NCI-H2171 treated with DMSO at 0.1 percent for 48 hours (cell line): ENCODE measurements around the gene ASB2.
A peak's percentile ranks its signal among the peaks of the same experiment; 100 is the strongest.

Experiments
- DNase-seq: peaks from one replicate; lab custom pipeline; 2025; lab: John Stamatoyannopoulos, UW

Gene ASB2

DNA sequence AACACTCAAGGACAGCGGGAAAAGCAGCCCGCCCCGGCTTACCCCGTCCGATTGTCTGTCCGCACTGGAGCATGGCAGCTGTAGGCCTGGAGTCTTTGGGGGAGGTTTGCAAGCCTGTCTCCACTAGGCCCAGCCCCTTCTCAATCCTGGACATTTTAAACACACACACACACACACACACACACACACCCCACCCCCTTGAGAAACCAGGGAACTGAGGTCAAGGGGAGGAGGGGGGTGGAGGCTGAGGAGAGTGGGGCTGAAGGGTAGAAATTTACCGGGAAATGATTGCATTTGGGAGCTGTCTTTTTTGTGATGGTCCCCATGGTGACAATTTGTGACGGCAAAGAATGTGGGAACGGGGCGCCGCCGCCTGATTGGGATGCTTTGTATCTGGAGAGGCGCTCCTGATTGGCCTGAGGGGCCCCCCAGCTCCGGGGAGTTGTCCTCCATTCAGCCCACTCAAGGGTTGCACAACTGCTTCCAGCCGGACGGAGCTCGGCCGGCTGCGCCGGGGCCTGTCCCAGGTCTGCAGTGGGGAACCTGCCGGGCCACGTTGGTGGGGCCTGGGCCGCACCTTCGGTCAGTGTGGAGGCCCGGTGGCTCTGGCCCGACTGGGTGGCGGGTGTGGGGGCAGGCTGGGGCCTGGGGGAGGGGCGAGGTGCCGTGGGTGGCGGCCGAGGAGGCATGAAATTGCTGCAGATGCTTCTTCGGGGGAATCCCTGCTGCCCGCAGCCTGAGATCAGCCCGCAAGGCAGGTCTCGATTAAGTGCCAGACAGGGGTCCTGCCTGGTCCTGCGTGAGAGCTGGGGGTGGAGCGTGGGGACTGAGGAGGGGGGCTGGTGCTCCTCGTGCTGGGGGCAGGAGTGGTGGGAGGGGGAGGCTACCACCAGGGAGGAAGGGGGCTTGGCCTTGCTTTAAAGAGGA, 49.2 kb downstream of the ASB2 start, which contains the start of gene FAM181A:
FAM181A (plus strand) TSS at position 472 of the 927 bp plus-strand sequence. CDS start 942 bp downstream, outside the sequence.
- no peak for DNase-seq

DNA sequence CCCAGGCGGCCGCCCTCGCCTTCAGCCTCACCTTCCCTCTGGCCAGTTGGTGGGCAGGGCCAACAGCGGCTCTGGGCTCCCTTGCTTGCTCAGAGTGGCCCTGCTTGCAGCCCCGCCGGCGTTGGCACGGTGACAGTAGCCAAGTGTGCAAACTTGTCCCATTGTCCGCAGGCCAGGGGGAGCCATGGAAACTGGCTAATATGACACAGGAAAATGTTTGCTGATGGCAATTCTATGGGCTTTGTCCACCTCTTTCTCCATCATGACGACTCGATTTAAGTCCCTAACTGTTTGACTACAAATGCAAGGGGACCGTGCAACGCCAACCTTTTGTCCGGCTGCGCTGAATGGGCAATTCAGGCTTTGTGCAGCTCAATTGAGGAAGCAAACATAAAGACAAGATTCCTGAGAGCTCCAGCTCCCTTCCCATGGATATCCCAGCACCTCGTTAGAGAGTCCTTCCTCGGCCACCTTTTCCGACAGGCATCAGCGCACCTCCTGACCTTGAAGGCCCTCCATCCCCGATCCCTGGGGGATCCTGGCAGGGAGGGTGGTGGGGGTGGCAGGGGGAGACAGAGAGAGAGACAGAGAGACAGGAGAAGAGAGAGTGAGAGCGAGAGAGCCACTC, 50.0 kb downstream of the ASB2 start:
- no peak for DNase-seq

DNA sequence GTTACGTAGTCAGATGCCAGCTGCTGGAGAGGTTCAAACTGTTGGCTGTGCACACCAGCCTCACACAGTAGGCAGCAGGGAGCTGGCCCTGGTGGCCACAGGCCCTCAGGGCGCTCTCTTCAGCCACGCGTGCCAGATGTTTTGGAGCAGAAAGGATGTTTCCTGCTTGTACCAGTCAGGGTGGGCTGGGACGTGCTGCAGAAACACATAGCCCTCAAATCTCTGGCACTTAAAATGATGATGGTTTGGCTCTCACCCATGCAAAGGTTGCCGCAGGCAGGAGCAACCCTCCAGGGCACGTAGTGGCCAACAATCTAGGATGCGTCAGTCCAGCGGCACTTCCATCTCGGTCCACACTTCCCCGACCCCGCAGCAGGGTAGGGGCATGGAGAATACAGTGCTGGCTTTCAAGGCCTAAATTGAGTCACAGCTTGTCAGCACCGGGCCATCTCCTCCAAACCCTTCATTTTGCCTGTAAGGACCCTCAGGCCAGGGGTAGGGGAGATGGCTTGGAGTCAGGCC, 50.9 kb downstream of the ASB2 start:
- DNase-seq = no peak

DNA sequence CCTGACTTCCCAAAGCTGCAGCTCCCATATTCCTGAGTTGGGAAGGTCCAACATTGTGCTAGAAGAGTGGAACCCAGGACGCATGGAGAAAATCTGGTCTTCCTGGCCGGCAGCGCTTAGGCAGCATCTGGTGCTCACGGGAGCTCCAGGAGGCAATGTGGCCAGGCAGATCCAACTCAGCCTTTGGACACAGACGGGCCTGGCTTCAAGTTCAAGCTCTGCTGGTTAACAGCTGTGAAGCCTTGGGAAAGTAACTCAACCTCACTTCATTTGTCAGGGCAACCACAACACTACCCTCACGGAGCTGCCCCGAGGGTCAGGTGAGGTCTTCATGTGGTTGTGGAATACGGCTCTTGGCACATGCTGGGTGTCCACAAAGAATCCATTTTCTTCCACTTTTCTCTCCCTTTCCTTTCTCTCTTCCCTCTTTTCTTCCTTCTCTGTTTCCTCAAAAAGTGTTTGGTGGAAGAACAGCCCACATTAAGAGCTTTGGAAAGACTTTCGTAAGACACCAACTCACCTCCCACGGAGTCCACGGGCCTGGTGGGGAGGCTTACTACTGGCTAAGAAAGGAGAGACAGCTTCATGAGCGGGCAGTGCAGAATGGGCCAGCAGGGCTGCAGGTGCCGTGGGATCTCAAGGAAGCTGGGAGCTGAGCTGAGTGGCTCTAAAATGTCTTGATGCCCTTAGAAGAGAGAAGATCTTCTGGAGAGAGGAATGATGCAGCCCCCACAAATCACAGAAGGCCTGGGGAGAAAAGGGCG, 51.6 kb downstream of the ASB2 start:
- no peak for DNase-seq

DNA sequence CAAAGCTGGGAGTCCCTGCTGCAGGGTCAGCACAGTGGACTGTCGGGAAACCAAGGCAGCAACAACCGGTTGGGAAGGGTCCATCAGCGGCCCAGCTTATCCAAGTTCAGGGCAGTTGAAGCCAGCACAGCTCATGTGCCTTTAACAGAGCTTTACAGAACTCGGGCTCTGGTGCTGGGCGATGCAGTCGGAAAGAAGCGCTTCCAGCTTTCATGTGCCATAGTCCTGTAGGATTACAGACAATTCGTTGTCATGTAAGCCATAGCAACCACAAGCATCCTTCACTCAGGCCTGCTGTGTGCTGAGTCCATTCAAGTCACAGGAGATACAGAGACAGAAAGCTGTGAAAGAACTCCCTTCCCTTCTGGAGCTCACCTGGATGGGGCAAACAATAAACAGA, 52.7 kb downstream of the ASB2 start:
- DNase-seq = peak; percentile 63

DNA sequence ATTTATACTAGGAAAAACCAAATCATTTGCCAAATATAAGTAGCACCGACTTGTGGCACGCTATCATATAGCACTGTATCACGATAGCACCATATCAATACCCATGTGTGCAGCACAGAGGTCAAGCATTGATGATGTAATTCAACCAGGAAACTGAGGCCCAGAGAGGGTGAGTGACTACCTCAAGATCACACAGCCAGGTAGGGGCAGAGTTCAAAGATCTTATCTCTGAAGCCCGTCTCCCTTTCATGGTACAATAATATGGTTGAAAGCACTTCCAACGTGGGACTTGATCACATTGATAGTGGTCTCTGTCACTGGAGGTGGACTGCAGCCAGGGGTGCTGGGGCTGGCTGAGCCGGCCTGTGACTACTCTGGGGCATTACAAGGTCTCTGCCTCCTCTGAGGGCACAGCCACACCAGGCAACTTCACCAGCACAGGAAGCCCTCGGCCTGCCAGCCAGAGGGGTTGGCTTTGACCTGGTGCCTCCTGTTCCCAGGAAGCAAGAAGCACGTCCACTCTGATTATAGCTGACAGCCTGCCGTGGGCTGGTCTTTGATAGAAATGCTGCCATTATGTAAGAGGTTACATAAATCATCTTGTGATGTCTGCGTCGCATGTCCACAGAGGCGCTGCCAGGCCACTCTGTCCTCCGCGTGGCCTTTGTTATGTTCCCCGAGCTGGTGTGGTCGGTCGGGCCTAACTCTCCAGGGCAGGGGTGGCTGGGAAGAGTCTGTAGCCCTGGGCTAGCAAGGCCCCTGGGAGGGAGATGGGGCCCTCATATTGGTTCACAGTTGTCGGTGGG, 55.2 kb downstream of the ASB2 start:
- DNase-seq = no peak

DNA sequence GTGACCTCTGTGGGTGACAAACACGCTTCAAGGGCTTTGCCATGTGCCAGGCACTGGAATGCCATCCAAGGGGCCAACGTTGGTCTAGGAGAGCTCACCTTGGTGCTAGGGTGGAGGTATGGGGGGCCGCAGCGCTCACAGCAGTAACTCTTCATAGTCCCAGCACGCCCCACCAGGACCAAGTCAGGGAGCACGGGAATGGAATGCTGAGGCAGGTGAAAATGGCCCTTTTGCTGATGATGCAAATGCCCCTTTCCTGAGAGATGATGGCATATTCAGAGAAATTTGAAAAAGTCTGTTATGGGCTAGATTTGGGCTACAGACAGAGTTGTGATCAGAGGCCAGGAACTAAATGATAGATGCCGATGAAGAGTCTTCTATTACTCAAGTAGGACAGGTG, 59.2 kb downstream of the ASB2 start:
- DNase-seq = no peak

DNA sequence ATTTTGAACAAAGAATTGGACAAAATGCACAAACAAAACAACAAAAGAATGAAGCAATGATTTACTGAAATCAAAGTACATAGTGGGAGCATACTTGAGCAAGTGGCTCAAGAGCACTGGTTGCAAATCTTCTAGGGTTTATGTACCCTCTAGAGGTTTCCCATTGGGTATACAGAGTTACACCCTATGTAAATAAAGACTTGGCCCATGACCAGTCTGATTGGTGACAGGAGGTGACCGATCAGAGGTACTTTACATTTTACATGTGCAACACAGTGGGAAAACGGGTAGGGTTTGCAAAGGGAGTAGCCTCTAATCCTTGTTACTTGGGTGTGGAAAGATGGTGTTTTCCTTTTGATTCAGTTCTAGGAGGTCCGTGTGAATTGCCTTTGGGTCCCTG, 59.9 kb downstream of the ASB2 start:
- DNase-seq = no peak

DNA sequence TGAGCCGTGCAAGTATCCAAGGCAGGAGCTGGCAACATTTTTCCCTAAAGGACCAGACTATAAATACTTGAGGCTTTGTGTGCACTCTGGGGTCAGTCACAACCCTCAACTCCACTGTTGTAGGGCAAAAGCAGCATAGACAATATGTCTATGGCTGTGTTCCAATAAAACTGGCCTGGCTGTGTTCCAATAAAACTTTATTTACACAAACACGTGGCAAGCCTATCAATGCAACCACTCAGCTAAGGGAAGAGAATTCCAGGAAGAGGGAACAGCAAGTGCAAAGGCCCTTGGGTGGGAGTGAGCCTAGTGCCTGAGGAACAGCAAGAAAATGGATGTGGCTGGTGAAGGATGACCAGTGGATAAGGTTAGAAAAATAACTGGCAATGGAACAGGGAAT, 60.6 kb downstream of the ASB2 start:
- DNase-seq = no peak

GRCh38 chr14:93915070-93915705, 61.2 kb downstream of the ASB2 start:
- DNase-seq = no peak

DNA sequence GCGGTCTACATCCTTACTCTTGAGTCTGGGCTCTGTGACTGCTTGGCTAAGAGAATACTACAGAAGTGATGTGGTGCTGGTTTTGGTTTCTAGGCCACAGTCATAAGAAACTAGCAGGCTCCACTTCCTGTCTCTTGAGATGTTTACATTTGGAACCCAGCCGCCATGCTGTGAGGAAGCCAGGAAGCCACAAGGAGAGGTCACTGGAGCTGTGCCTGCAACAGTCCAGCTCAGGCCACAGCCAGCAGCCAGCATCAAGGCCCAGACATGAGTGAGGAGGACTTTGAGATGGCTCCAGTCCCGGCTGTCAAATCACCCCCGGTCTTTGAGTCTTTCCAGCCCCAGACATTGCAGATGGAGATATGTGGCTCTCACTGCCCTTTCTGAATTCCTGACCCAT, 62.1 kb downstream of the ASB2 start:
- DNase-seq = no peak

- no peak for DNase-seq
Observed at GRCh38 chr14:93912782-93913181, 63.6 kb downstream of the ASB2 start.

GRCh38 chr14:93911975-93912615, 64.3 kb downstream of the ASB2 start:
- DNase-seq = no peak

- DNase-seq = no peak
Observed at GRCh38 chr14:93909429-93910128, 66.8 kb downstream of the ASB2 start.

- peak; percentile 78 for DNase-seq
Observed at GRCh38 chr14:93906341-93907329, 69.7 kb downstream of the ASB2 start.

DNA sequence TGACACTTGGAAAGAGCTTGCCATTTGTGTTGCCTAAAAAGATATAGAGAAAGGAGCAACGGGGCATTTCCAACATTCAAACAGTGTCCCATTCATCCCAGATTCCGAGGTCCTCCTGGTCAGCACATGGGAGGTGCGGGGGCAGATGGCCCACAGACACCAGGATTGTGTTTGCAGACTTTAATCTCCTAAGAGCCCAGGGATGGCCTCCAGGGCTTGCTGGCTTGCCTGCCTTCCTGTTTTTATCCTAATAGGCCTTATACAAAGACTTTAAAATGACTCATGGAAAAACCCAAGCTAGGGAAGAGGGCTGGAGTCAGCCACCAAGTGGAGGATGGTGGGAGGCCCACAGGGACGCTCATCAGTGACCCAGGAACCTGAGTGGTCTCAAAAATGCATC, 70.7 kb downstream of the ASB2 start:
- no peak for DNase-seq

DNA sequence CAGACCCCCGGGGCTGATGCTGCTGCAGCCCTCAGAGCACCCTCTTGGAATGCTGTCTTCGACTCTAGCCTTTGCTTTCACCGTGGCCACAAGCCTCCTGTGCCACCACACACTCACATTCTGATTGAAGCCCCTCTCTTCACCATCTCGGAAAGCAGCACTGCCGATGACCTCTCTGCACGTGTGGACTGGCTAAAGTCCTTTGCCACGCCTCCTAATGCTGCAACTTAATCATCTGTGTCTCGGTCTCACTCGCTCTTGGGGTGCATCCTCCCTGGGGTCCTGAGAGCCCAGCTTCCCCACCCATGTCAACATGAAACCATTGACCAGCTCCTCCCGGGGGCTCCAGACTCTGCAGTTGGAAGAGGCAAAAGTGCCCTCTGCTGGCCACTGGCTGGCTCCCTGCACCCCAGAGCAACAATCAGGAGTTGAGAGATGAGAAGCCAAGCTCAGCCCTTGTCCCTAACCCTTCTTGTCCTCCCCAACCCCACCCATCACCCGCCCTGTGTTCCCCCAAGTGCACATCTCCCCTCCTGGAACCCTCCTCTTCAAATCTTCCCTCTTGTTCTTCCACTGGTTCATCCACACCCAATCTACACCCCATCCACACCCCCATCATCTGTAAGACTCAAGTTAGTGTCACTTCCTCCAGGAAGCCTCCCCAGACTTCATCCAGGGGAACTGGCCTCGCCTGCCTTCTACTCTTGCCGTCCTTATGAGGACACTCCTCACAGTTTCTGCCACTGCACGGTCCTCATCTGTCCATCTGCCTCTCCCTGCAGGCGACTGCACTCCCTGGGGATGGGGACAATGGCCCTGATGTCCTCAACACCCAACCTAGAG, 72.8 kb downstream of the ASB2 start:
- no peak for DNase-seq
